Peyer's patch (tissue), 4 donors: ENCODE results near the gene NHSL1. TPM values are rescaled to one million over a fixed set of nuclear protein-coding genes. Genes with fewer than 3 reads are reported as not detected.

ENCODE experiments used
- DNase-seq, 3 donors: peaks; one replicate each; pipeline ENCODE4 v3.0.0-alpha.2; 2017 to 2019
- H3K27ac ChIP-seq, 4 donors: fragments of 200-600 bp; sonication (generic); one replicate each; pipeline ENCODE4 v1.5.1; 2016 to 2019
- H3K27me3 ChIP-seq, 2 donors: fragments of 200-600 bp; sonication (generic); one replicate each; pipeline ENCODE4 v1.5.1; 2019
- H3K36me3 ChIP-seq, 3 donors: fragments of 200-600 bp; sonication (generic); one replicate each; pipeline ENCODE4 v1.5.1; 2016 to 2019
- H3K4me1 ChIP-seq, 4 donors: fragments of 200-600 bp; sonication (generic); one replicate each; pipeline ENCODE4 v1.5.1; 2016 to 2019
- H3K4me3 ChIP-seq, 4 donors: fragments of 200-600 bp; sonication (generic); 1 replicate in 3 of 4; 2 replicates in 1 of 4; pipeline ENCODE4 v1.5.1; 2016 to 2019; ENCODE audit warnings: mild to moderate bottlenecking in 1 of 4
- H3K9me3 ChIP-seq, 4 donors: fragments of 200-600 bp; sonication (generic); one replicate each; pipeline ENCODE4 v1.5.1; 2016 to 2019; ENCODE audit warnings: mild to moderate bottlenecking in 1 of 4
- POLR2A ChIP-seq, 2 donors: fragments of 450-650 bp; IDR thresholded peaks; one replicate each; pipeline ENCODE4 v1.5.1; 2017; ENCODE audit warnings: antibody characterized with exemption in 2 of 2, mild to moderate bottlenecking in 2 of 2, moderate library complexity in 2 of 2
- total RNA-seq, 4 donors: library from RNA; depleted of rRNA; stranded (reverse); fragments of >200 nt; gene quantifications; one replicate each; pipeline ENCODE4 v1.1.0, GENCODE V29; 2016
- TF ChIP-seq, protein P1 (sequence below), 6 experiments: fragments of 450-650 bp in 4 of 6; fragments of 200-600 bp in 2 of 6; sonication (generic) in 1 of 6; IDR thresholded peaks; one replicate each; pipeline ENCODE4 v1.5.1; 2017 to 2019; ENCODE audit warnings: antibody characterized with exemption in 6 of 6, mild to moderate bottlenecking in 3 of 6, moderate library complexity in 1 of 6

The NHSL1 gene
- total RNA-seq, 4 donors from 2014 or later: 48.7 to 187 (median 160) TPM

DNA sequence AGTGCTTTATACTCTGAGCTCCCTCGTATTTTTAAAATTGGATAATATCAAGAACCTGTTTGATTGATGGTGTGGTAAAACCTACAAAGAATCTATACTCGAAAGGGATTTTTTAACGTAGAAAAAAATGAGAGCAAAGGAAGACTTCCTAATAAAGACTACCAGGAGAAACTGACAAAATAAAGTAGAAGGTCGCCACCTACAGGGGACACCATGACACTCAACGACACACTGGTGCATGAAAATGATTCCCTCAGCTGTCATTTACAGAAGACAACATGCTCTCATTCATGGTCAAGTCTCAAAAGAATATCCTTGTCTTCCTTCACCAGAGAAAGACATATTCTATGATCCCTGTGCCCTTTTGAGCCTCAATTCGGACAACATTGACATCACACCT is 10.1 kb upstream of the NHSL1 start:
- no peaks in the 10 kb centered on the region for H3K36me3 ChIP-seq
- H3K27ac ChIP-seq: no peak overlapping the region
- DNase-seq: peak in 2 of 3 donors; percentile 44 to 85
- no peaks in the 10 kb centered on the region for H3K9me3 ChIP-seq
- H3K4me3 ChIP-seq: no peak overlapping the region
- no peaks in the 10 kb centered on the region for H3K27me3 ChIP-seq
- H3K4me1 ChIP-seq: peaks cover 0 to 20% (median 0%) of the 10 kb centered on the region in 4 donors
- TF ChIP-seq, protein P1, sequence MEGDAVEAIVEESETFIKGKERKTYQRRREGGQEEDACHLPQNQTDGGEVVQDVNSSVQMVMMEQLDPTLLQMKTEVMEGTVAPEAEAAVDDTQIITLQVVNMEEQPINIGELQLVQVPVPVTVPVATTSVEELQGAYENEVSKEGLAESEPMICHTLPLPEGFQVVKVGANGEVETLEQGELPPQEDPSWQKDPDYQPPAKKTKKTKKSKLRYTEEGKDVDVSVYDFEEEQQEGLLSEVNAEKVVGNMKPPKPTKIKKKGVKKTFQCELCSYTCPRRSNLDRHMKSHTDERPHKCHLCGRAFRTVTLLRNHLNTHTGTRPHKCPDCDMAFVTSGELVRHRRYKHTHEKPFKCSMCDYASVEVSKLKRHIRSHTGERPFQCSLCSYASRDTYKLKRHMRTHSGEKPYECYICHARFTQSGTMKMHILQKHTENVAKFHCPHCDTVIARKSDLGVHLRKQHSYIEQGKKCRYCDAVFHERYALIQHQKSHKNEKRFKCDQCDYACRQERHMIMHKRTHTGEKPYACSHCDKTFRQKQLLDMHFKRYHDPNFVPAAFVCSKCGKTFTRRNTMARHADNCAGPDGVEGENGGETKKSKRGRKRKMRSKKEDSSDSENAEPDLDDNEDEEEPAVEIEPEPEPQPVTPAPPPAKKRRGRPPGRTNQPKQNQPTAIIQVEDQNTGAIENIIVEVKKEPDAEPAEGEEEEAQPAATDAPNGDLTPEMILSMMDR (IDR thresholded peaks at IDR 0.05): peak; percentile 30 to 89 (median 65)
- TF ChIP-seq POLR2A (IDR thresholded peaks at IDR 0.05): no peak

DNA sequence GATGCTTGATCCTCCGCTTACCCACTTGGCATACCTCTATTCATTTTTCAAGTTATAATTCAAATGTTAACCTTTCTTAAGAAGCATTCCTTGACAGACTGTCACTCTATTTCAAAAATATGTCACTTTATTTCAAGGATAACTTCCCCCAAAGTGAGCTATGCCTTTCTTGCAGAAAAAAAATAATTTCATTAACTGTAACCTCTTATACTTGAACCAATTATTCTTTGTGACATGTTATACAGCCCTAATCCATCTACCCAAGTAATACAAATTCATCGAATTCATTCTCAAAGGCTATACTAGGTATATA is 9.3 kb upstream of the NHSL1 start:
- H3K27ac ChIP-seq: peak overlapping the region in 1 of 4 donors; percentile 32
- peaks cover 0 to 21% (median 0%) of the 10 kb centered on the region in 4 donors for H3K4me1 ChIP-seq
- TF ChIP-seq POLR2A (IDR thresholded peaks at IDR 0.05): no peak
- TF ChIP-seq, protein P1 (IDR thresholded peaks at IDR 0.05): no peak
- H3K36me3 ChIP-seq: no peaks in the 10 kb centered on the region
- H3K27me3 ChIP-seq: no peaks in the 10 kb centered on the region
- no peak for DNase-seq
- no peaks in the 10 kb centered on the region for H3K9me3 ChIP-seq
- H3K4me3 ChIP-seq: no peak overlapping the region

DNA sequence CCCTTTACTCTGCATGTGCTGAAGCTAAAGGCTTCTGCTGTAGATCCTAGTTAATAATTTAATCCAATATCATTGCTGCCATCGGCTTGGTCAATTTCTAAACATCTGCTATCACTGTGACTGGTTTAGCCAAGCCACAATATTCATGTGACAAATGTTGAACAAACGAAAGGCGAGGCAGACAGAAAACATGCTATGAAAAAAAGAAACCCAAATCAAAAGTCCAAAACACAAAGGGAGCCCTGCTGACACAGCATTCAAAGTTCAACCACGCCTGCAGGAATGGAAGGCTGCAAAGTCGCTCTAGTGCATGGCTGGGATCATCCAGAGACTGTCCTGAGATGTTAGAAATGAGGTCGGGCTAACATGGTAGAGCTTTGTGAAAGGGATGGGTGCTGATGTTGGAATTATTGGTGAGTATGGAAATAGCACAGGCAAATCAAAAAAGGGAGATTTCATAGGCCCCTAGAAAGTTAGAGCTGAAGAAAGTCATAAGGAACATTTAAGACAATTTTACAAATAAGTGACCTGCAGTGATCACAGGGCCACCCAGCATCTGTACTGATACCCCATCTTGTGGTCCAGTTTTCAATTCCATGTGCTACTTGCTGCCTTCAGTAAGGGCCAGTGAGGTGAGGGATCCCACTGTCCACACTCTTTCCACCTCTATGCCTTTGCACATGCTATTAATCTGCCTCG is 8.8 kb upstream of the NHSL1 start:
- H3K4me1 ChIP-seq: peaks cover 0 to 21% (median 0%) of the 10 kb centered on the region in 4 donors
- H3K27ac ChIP-seq: peak overlapping the region in 1 of 4 donors; percentile 44
- no peaks in the 10 kb centered on the region for H3K9me3 ChIP-seq
- peak in 2 of 3 donors; percentile 60 to 79 for DNase-seq
- TF ChIP-seq, protein P1 (IDR thresholded peaks at IDR 0.05): no peak
- no peak for TF ChIP-seq POLR2A (IDR thresholded peaks at IDR 0.05)
- H3K4me3 ChIP-seq: no peak overlapping the region
- H3K36me3 ChIP-seq: no peaks in the 10 kb centered on the region
- H3K27me3 ChIP-seq: no peaks in the 10 kb centered on the region

DNA sequence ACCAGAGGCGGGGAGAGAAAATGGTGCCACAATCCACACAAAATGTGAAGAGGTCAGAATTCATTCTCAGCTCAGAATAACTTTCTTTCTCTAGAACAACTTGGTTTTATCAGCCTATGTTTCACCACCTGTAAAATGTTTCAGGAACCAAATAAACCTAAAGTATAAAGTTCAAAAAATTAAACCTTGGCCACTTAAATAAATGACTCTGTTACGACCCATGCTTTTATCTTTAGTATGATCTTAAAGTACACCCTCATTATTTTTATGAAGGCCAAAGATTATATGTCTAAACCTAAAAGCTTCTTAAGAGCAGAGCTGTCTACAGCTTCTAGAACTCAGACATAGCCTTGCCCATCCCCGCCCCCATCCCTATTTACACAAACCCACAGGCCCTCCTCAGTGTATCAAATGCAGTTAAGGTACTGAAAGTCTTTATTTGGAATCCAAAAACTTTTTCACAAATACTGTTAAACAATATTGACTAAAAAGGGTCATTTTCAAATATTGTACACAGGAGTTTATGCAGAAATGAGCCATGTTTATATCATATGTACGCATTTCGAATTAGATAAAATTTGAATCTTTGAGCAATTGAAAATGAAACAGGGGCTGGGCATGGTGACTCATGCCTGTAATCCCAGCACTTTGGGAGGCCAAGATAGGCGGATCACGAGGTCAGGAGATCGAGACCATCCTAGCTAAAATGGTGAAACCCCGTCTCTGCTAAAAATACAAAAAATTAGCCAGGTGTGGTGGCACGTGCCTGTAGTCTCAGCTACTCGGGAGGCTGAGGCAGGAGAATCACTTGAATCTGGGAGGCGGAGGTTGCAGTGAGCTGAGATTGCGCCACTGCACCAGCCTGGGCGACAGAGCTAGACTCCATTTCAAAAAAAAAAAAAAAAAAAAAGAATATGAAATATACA is 5.7 kb upstream of the NHSL1 start:
- peaks cover 0 to 42% (median 0%) of the 10 kb centered on the region in 4 donors for H3K4me1 ChIP-seq
- H3K4me3 ChIP-seq: peak overlapping the region in 2 of 4 donors; percentile 26 to 39
- peak overlapping the region in 3 of 4 donors; percentile 38 to 92 (median 78) for H3K27ac ChIP-seq
- no peaks in the 10 kb centered on the region for H3K27me3 ChIP-seq
- H3K9me3 ChIP-seq: no peaks in the 10 kb centered on the region
- H3K36me3 ChIP-seq: no peaks in the 10 kb centered on the region
- no peak for TF ChIP-seq POLR2A (IDR thresholded peaks at IDR 0.05)
- TF ChIP-seq, protein P1 (IDR thresholded peaks at IDR 0.05): no peak
- DNase-seq: no peak

DNA sequence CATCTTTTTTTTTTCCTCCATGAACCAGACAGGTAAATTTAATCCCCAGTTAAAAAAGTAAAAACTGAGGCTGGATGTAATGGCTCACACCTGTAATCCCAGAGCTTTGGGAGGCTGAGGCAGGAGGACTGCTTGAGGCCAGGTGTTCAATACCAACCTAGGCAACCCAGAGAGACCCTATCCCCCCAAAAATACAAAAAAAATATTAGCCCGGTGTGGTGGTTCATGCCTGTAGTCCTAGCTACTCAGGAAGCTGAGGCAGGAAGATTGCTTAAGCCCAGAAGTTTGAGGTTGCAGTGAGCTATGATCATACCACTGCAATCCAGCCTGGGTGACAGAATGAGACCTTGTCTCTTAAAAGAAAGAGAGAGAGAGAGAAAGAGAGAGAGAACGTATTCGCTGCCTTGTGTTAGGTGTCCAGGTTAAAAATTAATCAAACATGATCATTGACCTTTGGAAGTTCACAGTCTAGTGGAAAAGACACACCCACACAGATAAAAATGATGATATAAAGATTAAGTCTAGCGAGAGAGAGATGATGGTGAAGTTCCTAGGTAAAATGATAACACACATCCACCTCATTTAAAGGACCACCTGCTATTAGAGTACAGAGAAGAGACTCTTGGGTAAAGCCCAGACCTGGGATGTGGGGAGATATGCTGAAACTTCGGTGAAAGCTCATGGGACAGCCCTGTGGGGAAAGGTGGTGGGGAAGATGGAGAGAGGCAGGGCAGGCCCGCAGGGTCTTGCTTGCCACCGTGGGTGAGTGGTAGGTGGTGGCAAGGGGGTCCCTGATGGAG is 4.8 kb upstream of the NHSL1 start:
- no peaks in the 10 kb centered on the region for H3K9me3 ChIP-seq
- peak overlapping the region in 2 of 4 donors; percentile 26 to 39 for H3K4me3 ChIP-seq
- peak overlapping the region in 3 of 4 donors; percentile 61 to 92 (median 86) for H3K27ac ChIP-seq
- H3K36me3 ChIP-seq: no peaks in the 10 kb centered on the region
- H3K4me1 ChIP-seq: peaks cover 0 to 49% (median 0%) of the 10 kb centered on the region in 4 donors
- no peak for DNase-seq
- TF ChIP-seq POLR2A (IDR thresholded peaks at IDR 0.05): peak; percentile 6 to 71
- TF ChIP-seq, protein P1 (IDR thresholded peaks at IDR 0.05): peak in 1 of 6 experiments; percentile 22
- no peaks in the 10 kb centered on the region for H3K27me3 ChIP-seq
